Cerebellar nuclear complex (tissue), 1 donor: ENCODE results near the gene RAB34.

Experiments
- DNase-seq, 2 experiments: peaks; one replicate each; lab custom pipeline; 2025; lab: John Stamatoyannopoulos, UW

RAB34 gene

GRCh38 chr17:28684963-28685362, 32.7 kb downstream of the RAB34 start:
- no peak for DNase-seq

- DNase-seq: no peak
Measured at GRCh38 chr17:28682655-28683054, 35.0 kb downstream of the RAB34 start.

DNA sequence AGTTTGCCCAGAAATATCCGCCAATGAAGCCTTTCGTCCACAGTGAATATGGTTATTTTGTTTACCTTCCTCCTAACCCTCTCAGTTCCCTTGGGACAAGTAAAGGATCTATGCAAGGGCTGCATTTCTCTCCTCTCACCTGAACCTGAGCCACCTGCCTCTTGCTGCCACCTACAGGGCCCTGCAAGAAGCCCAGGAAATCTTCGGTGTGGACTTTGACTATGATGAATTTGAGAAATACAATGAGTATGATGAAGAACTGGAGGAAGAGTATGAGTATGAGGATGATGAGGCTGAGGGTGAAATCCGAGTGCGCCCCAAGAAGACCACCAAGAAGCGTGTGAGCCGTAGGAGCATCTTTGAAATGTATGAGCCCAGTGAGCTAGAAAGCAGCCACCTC, 41.7 kb downstream of the RAB34 start:
- no peak for DNase-seq

- no peak for DNase-seq
Measured at GRCh38 chr17:28675490-28675889, 42.2 kb downstream of the RAB34 start.

DNA sequence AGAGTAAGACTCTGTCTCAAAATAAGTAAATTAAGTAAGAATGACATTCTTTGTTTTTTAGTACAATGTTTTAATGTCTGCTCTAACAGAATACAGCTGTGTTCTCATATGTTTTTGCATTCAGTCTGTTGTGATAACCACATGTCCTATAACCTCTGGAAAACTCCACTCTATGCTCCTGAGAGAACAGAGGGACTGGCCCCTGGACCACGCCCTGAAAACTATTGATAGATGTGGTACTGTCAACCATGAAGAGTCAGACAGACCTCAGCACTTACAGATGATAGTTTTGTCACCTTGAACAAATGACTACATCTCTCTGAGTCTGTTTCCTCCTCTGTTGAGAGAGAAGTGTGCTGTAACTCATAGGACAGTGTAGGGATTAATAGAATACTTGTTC, 47.8 kb downstream of the RAB34 start:
- no peak for DNase-seq

GRCh38 chr17:28667870-28668269, 49.8 kb downstream of the RAB34 start:
- DNase-seq: no peak

DNA sequence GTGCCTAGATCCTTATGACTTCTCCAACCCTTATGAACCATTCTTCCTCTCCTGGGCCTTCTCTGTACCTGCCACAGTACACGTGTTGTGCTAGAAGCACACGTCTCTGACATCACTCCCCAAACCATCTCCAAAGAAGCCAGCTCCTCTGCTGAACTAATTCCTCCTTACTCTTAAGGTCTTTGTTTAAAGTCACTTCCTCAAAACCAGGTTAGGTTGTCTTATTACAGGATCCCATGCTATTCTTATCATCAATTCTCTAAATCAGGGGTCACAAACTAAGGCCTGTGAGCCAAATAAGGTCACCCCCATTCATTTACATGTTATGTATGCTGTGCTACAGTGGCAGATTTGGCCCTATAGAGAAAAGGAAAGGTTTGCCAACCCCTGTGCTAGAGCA, 51.7 kb downstream of the RAB34 start:
- no peak for DNase-seq
